Measurements from ENCODE around the gene AK1.
"Not testable (repeated sequence)": the region's sequence is repeated elsewhere in the genome, so short reads cannot be mapped to it uniquely, and the experiment has no call there.

The AK1 gene

GRCh38 chr9:127847833-127848755 lies 29.4 kb downstream of the AK1 start:
- no peaks in the 10 kb centered on the region for H3K36me3 ChIP-seq (ENCODE audit: insufficient read depth, low read length)

DNA sequence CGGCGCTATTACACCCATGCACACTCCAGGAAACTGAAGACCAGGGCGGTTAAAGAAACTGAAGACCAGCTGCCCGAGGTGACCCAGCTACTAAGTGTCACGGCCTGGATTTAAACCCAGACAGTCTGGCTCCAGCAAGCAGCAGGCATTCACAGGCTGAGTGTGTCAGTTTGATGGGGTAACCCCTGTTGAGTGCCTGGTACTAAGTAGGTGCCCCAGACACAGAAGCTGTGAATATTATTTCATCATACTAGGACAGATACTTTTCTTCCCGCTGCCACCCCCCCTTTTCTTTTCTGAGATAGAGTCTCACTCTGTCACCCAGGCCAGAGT lies 30.3 kb downstream of the AK1 start:
- H3K27me3 ChIP-seq (ENCODE audit: insufficient read depth, low read length, poor library complexity, severe bottlenecking): no peaks in the 10 kb centered on the region
- TF ChIP-seq, protein P1, sequence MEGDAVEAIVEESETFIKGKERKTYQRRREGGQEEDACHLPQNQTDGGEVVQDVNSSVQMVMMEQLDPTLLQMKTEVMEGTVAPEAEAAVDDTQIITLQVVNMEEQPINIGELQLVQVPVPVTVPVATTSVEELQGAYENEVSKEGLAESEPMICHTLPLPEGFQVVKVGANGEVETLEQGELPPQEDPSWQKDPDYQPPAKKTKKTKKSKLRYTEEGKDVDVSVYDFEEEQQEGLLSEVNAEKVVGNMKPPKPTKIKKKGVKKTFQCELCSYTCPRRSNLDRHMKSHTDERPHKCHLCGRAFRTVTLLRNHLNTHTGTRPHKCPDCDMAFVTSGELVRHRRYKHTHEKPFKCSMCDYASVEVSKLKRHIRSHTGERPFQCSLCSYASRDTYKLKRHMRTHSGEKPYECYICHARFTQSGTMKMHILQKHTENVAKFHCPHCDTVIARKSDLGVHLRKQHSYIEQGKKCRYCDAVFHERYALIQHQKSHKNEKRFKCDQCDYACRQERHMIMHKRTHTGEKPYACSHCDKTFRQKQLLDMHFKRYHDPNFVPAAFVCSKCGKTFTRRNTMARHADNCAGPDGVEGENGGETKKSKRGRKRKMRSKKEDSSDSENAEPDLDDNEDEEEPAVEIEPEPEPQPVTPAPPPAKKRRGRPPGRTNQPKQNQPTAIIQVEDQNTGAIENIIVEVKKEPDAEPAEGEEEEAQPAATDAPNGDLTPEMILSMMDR (conservative IDR thresholded peaks at IDR 0.05; ENCODE audit: low read length): no peak
- no peak for TF ChIP-seq EZH2phosphoT487 (IDR thresholded peaks at IDR 0.05; ENCODE audit: borderline replicate concordance)
- H3F3A ChIP-seq (ENCODE audit: low read depth): no peaks in the 10 kb centered on the region
- H3K79me2 ChIP-seq (ENCODE audit: insufficient read depth, low read length): no peaks in the 10 kb centered on the region
- no peaks in the 10 kb centered on the region; the same call in 1 of the 2 replicates for H3K9me3 ChIP-seq (ENCODE audit: insufficient read depth, low read depth, low read length)
- no peak overlapping the region for H3K9ac ChIP-seq (ENCODE audit: low read depth, low read length, poor library complexity, severe bottlenecking)
- no peak overlapping the region for H2AFZ ChIP-seq (ENCODE audit: low read length)
- no peaks in the 10 kb centered on the region for H3K9me2 ChIP-seq (replicated peaks; ENCODE audit: low read depth, low read length)
- no peak overlapping the region for H3K4me3 ChIP-seq (ENCODE audit: low read length, poor library complexity, severe bottlenecking)
- H3K4me2 ChIP-seq (ENCODE audit: low read depth, low read length, poor library complexity, severe bottlenecking): no peak overlapping the region
- peaks cover 2% of the 10 kb centered on the region for H3K4me1 ChIP-seq (ENCODE audit: insufficient read depth, low read length, poor library complexity, severe bottlenecking)
- H3K36me3 ChIP-seq (ENCODE audit: insufficient read depth, low read length): no peaks in the 10 kb centered on the region
- H4K20me1 ChIP-seq (ENCODE audit: insufficient read depth, low read length, poor library complexity, severe bottlenecking): no peaks in the 10 kb centered on the region

More at GRCh38 chr9:127847833-127848755, 29.4 kb downstream of the AK1 start:
- H3K4me3 ChIP-seq (ENCODE audit: low read length, poor library complexity, severe bottlenecking): no peak overlapping the region
- H3K4me2 ChIP-seq (ENCODE audit: low read depth, low read length, poor library complexity, severe bottlenecking): no peak overlapping the region
- TF ChIP-seq, protein P1 (conservative IDR thresholded peaks at IDR 0.05; ENCODE audit: low read length): no peak
- TF ChIP-seq EZH2phosphoT487 (IDR thresholded peaks at IDR 0.05; ENCODE audit: borderline replicate concordance): no peak
- H3K9me3 ChIP-seq (ENCODE audit: insufficient read depth, low read depth, low read length): no peaks in the 10 kb centered on the region; the same call in 1 of the 2 replicates
- H3K27me3 ChIP-seq (ENCODE audit: insufficient read depth, low read length, poor library complexity, severe bottlenecking): no peaks in the 10 kb centered on the region
- H3K4me1 ChIP-seq (ENCODE audit: insufficient read depth, low read length, poor library complexity, severe bottlenecking): peaks cover 5% of the 10 kb centered on the region
- no peaks in the 10 kb centered on the region for H3K79me2 ChIP-seq (ENCODE audit: insufficient read depth, low read length)
- no peaks in the 10 kb centered on the region for H3K9me2 ChIP-seq (replicated peaks; ENCODE audit: low read depth, low read length)
- H3K9ac ChIP-seq (ENCODE audit: low read depth, low read length, poor library complexity, severe bottlenecking): no peak overlapping the region
- H4K20me1 ChIP-seq (ENCODE audit: insufficient read depth, low read length, poor library complexity, severe bottlenecking): no peaks in the 10 kb centered on the region
- no peaks in the 10 kb centered on the region for H3F3A ChIP-seq (ENCODE audit: low read depth)
- no peak overlapping the region for H2AFZ ChIP-seq (ENCODE audit: low read length)

- H3K9ac ChIP-seq (ENCODE audit: low read depth, low read length, poor library complexity, severe bottlenecking): no peak overlapping the region
- TF ChIP-seq, protein P1 (conservative IDR thresholded peaks at IDR 0.05; ENCODE audit: low read length): no peak
- no peak for TF ChIP-seq EZH2phosphoT487 (IDR thresholded peaks at IDR 0.05; ENCODE audit: borderline replicate concordance)
- no peak overlapping the region for H3K4me3 ChIP-seq (ENCODE audit: low read length, poor library complexity, severe bottlenecking)
Measured at GRCh38 chr9:127846443-127847177, 30.9 kb downstream of the AK1 start.

DNA sequence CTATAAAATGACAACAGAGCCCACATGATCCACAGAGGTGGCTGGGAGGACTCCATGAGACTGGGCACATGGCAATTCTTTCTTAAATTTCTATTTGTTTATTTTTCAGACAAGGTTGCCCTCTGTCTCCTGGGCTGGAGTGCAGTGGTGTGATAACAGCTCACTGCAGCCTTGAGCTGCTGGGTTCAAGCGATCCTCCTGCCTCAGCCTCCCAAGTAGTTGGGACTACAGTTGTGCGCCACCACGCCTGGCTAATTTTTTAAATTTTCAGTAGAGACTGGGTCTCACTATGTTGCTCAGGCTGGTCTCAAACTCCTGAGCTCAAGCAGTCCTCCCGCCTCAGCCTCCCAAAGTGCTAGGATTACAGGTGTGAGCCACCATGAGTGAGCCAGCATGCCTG lies 31.9 kb downstream of the AK1 start:
- not testable (repeated sequence) for H3K9ac ChIP-seq (ENCODE audit: low read depth, low read length, poor library complexity, severe bottlenecking); H4K20me1 ChIP-seq (ENCODE audit: insufficient read depth, low read length, poor library complexity, severe bottlenecking); H2AFZ ChIP-seq (ENCODE audit: low read length); H3K9me2 ChIP-seq (replicated peaks; ENCODE audit: low read depth, low read length); H3K79me2 ChIP-seq (ENCODE audit: insufficient read depth, low read length); H3K9me3 ChIP-seq (ENCODE audit: insufficient read depth, low read depth, low read length); H3K27me3 ChIP-seq (ENCODE audit: insufficient read depth, low read length, poor library complexity, severe bottlenecking); H3K4me1 ChIP-seq (ENCODE audit: insufficient read depth, low read length, poor library complexity, severe bottlenecking); H3K4me2 ChIP-seq (ENCODE audit: low read depth, low read length, poor library complexity, severe bottlenecking); H3F3A ChIP-seq (ENCODE audit: low read depth); H3K4me3 ChIP-seq (ENCODE audit: low read length, poor library complexity, severe bottlenecking); H3K36me3 ChIP-seq (ENCODE audit: insufficient read depth, low read length)

More at GRCh38 chr9:127846443-127847177, 30.9 kb downstream of the AK1 start:
- Histone ChIP-seq H3K4me1 (ENCODE audit: insufficient read depth, low read length, poor library complexity, severe bottlenecking) (no peaks in the 10 kb centered on the region), H3K4me2 (ENCODE audit: low read depth, low read length, poor library complexity, severe bottlenecking) (no peak overlapping the region), H3K9me2 (replicated peaks; ENCODE audit: low read depth, low read length) (no peaks in the 10 kb centered on the region), H4K20me1 (ENCODE audit: insufficient read depth, low read length, poor library complexity, severe bottlenecking) (no peaks in the 10 kb centered on the region), H3K9me3 (ENCODE audit: insufficient read depth, low read depth, low read length) (no peaks in the 10 kb centered on the region; the same call in 1 of the 2 replicates), H3K27me3 (ENCODE audit: insufficient read depth, low read length, poor library complexity, severe bottlenecking) (no peaks in the 10 kb centered on the region), H3F3A (ENCODE audit: low read depth) (no peaks in the 10 kb centered on the region), H3K79me2 (ENCODE audit: insufficient read depth, low read length) (no peaks in the 10 kb centered on the region), H2AFZ (ENCODE audit: low read length) (no peak overlapping the region), H3K36me3 (ENCODE audit: insufficient read depth, low read length) (no peaks in the 10 kb centered on the region)

Data from Loucy (cell line).